ENCODE data around the gene SERPINB7. TPM values are rescaled to one million over a fixed set of nuclear protein-coding genes. Genes with fewer than 3 reads are reported as not detected.

SERPINB7 gene
- total RNA-seq, 3 donors from 2014 or later = not detected

GRCh38 chr18:63741769-63742168 is 33.4 kb upstream of the SERPINB7 start:
- ATAC-seq = no peak
- no peak for TF ChIP-seq CTCF (IDR thresholded peaks at IDR 0.05)
- DNase-seq = no peak
- no peak overlapping the region for H3K4me3 ChIP-seq
- H3K36me3 ChIP-seq (ENCODE audit: low read depth) = no peaks in the 10 kb centered on the region
- intact Hi-C loops (cut with DNase I, micrococcal nuclease) = no loop called here
- no peaks in the 10 kb centered on the region for H3K4me1 ChIP-seq (ENCODE audit: low read depth)
- H3K9me3 ChIP-seq = no peaks in the 10 kb centered on the region

- H3K36me3 ChIP-seq (ENCODE audit: low read depth) = no peaks in the 10 kb centered on the region
- H3K4me1 ChIP-seq (ENCODE audit: low read depth) = no peaks in the 10 kb centered on the region
- no peak for TF ChIP-seq CTCF (IDR thresholded peaks at IDR 0.05)
- ATAC-seq (no peak), DNase-seq (no peak)
- no peak overlapping the region for H3K4me3 ChIP-seq
- H3K9me3 ChIP-seq = no peaks in the 10 kb centered on the region
- intact Hi-C loops (cut with DNase I, micrococcal nuclease) = no loop called here
Observed at GRCh38 chr18:63747006-63747405, 28.2 kb upstream of the SERPINB7 start.

- no peaks in the 10 kb centered on the region for H3K36me3 ChIP-seq (ENCODE audit: low read depth)
- H3K4me1 ChIP-seq (ENCODE audit: low read depth) = no peaks in the 10 kb centered on the region
- no peak for TF ChIP-seq CTCF (IDR thresholded peaks at IDR 0.05)
- no peaks in the 10 kb centered on the region for H3K9me3 ChIP-seq
- DNase-seq (no peak), ATAC-seq (no peak)
- intact Hi-C loops (cut with DNase I, micrococcal nuclease) = no loop called here
- no peak overlapping the region for H3K4me3 ChIP-seq
Observed at GRCh38 chr18:63749489-63749888, 25.7 kb upstream of the SERPINB7 start.

- ATAC-seq (no peak), DNase-seq (no peak)
- no peak for TF ChIP-seq CTCF (IDR thresholded peaks at IDR 0.05)
- intact Hi-C loops (cut with DNase I, micrococcal nuclease) = no loop called here
- Histone ChIP-seq H3K36me3 (ENCODE audit: low read depth) (no peaks in the 10 kb centered on the region), H3K4me3 (no peak overlapping the region), H3K9me3 (no peaks in the 10 kb centered on the region), H3K4me1 (ENCODE audit: low read depth) (no peaks in the 10 kb centered on the region)
Observed at GRCh38 chr18:63752636-63753035, 22.6 kb upstream of the SERPINB7 start.

GRCh38 chr18:63753676-63754075 is 21.5 kb upstream of the SERPINB7 start:
- ATAC-seq (no peak), DNase-seq (no peak)
- TF ChIP-seq CTCF (IDR thresholded peaks at IDR 0.05) = no peak
- intact Hi-C loops (cut with DNase I, micrococcal nuclease) = no loop called here
- H3K36me3 ChIP-seq (ENCODE audit: low read depth) = no peaks in the 10 kb centered on the region
- no peak overlapping the region for H3K4me3 ChIP-seq
- no peaks in the 10 kb centered on the region for H3K4me1 ChIP-seq (ENCODE audit: low read depth)
- no peaks in the 10 kb centered on the region for H3K9me3 ChIP-seq

GRCh38 chr18:63757541-63757940 is 17.7 kb upstream of the SERPINB7 start:
- no peak for TF ChIP-seq CTCF (IDR thresholded peaks at IDR 0.05)
- no peak for DNase-seq
- H3K4me3 ChIP-seq = no peak overlapping the region
- no peaks in the 10 kb centered on the region for H3K4me1 ChIP-seq (ENCODE audit: low read depth)
- H3K36me3 ChIP-seq (ENCODE audit: low read depth) = no peaks in the 10 kb centered on the region
- H3K9me3 ChIP-seq = peaks cover 13% of the 10 kb centered on the region
- intact Hi-C loops (cut with DNase I, micrococcal nuclease) = no loop called here
- ATAC-seq = no peak

All from mucosa of descending colon (tissue), 3 donors.